HG03025 (cell line): ENCODE measurements around the gene ATP5PD.
"Not testable (repeated sequence)": the region's sequence is repeated elsewhere in the genome, so short reads cannot be mapped to it uniquely, and the experiment has no call there.

ENCODE experiments used
- ATAC-seq: cut with Tn5 transposase; IDR thresholded peaks from one replicate; pipeline ENCODE4 v1.9.1; 2021; ENCODE audit warnings: mild to moderate bottlenecking, moderate library complexity; ENCODE audit not compliant: unreplicated experiment, low FRiP score

The ATP5PD gene

DNA sequence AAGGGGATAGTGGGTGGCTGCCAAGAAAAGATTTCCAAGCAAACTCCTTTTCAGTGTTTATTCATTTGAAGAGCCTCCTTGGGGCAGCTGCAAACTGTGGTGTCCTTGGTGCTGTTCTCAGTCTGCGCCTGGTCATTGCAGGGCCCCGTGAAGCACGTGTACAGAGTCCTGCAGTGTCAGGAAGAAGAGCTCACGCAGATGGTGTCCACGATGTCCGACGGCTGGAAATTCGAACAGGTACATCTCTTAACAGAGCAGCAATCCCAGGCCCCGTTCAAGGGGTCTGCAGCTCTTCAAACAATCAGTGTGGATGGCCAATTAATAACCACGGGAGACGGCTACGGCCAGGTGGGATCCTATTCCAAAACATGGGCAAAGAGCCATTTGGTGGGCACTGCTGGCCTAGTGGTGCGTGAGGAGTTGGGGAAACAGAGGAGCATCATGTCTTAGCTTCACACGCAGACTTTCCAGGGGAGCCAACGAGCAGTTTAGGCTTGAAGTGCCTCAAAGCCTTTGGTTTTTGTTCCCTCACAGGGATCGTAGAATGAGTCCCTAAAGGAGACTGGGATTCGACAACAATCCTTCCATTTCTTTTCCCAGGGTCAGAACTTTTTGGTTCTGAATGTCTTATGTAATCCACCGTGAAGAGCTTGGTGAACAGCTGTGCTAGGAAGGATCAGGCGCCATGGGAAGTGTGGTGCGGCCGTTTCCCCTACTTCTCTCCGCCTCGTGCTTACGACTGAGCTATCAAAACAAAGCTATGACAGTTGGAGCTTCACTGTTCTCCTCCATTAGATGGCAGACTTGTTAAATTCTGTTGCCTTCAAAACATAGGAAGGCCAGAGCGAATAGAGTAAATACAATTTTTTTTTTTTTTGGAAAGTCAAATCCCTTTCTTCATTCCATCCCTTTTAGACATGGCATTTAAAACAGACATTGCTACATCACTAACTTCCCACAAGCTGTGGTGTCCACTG lies 12.9 kb upstream of the ATP5PD start:
- ATAC-seq: no peak

DNA sequence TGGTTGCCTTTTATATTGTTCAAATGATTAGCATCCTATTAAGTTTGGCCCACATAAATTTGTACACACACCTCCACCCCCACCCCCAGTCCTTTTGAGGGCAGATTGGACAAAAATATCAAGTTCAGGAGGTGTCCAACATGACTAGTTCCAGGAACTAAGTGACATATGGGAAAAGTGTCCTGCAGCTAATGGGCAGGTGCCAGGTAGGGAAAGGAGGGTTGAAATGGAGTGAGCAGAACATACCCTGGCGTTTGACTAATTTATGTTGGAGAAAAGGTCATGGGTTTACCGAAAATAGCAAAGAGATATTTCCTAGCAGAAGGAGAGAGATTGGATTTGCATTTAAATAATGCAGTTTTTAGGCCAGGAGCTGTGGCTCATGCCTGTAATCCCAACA lies 5.2 kb upstream of the ATP5PD start:
- no peak for ATAC-seq

DNA sequence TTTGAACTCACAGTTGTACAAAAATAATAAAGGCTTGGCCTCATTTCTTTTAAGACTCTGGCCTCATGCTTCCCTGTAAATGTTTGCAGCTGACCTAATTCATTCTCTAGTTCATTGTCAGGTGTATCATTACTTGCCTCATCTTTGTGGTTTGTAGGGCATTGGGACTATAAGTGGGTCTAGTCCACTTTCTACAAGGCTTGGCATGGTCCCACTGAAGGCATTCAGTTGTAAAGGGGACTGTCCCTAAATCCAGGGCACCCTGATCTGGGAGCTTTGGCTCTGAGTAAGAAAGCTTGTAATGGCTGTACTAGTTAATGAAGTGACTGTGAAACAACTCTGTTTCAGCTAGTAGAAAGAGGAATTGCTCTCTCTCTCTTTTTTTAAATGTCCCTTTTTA lies 2.9 kb upstream of the ATP5PD start:
- no peak for ATAC-seq

DNA sequence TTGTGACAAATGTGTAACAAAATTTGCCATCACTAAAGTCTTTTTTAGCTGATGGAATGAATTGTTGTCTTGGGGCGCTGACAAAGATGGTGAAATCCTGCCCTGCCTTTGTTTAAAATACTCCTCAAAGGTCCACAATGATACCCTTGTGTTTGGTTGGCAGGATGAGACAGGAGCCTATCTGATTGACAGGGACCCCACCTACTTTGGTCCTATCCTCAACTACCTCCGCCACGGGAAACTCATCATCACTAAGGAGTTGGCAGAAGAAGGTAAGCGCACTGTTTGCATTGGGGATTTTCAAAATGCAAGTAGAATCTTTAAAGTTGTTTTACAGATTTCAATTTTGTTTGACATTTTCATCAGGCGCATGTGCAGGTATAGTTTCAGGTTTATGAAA lies 2.3 kb upstream of the ATP5PD start:
- no peak for ATAC-seq

DNA sequence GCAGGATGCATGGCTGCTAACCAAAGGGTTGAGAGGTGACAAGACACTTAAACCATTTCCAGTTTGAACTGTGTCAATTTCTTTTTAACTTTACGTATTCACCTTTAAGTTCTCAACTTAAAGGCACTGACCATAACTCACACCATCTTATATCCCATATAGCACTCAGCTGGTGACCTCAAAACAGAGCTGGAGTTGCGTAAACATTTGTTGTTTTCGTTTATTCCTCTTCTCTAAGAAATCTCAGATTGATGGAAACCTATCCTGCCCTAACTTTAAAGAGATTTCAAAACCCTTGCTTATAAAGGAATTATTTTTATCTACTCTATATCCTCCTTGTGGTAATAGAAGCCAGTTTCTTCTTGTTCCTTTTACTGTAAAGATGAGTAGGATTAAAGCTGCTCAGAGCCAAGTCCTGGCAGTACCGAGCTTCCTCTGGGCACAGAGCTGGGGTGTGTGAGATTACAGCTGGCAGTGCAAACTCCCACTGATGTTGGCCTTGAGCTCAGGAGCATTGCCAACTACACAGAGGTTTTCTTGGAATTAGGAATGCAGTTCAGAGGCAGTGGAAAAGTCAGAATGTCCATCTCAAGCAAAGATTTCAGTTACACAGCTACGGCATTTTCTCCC lies 1.6 kb upstream of the ATP5PD start:
- ATAC-seq: no peak

DNA sequence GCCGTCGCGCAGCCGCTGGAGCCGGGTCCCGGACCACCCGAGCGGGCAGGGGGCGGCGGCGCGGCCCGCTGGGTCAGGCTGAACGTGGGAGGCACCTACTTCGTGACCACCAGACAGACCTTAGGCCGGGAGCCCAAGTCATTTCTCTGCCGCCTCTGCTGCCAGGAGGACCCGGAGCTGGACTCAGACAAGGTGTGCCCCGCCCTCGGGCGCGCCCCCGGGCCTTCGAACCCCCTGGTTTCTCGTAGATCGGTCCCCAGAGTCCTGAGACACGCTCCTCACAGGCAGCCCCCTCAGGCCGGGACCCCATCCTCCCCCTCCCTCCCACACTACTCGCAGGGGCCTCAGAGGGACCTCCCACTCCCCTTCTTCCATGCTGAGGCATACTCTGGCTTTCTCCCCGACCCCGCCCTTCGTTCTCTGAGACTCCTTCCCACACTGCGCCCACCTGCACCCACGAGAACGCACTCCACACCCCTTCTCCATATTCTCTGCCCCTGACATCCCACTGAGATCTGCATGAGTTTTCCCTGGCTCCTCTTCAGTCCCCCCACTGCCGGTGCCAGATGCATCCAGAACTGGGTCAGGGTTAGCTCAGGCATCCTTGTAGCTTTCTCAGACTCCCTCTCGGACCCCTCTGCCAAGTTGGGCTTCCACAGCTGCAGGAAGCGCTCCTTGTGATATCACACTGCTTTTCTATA lies 779 bp upstream of the ATP5PD start:
- peak; percentile 7 for ATAC-seq

DNA sequence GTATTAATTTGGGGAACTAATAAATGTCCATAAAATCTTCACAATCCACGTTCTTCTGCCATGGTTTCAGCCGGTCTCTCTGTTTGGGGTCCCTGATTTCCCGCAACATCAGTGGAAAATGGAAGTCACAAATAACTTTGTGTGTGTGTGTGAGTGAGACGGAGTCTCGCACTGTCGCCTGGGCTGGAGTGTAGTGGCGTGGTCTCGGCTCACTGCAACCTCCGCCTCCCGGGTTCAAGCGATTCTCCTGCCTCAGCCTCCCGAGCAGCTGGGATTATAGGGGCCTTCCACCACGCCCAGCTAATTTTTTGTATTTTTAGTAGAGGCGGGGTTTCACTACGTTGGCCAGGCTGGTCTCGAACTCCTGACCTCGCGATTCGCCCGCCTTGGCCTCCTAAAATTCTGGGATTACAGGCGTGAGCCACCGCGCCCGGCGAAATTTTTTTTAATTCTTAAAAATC lies 793 bp downstream of the ATP5PD start:
- ATAC-seq: not testable (repeated sequence)

DNA sequence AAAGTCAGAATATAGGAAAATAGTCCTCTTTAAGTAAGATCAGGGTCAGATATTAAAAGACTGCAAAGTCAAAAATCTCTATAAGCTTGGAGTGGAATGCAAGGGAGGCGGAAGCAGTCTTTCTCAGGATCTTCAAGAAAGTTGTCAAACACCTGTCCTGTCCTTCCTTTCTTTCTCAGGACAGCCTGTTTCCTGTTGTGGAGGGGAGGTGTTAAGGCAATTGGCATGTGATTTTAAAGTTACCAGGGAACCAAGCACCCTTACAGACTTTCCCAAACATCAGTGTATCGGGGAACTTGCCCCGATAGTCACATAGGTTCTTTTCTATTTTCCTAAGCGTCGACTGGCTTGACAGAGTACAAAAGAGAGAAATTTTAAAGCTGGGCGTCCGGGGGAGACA lies 2.1 kb downstream of the ATP5PD start:
- ATAC-seq: no peak

DNA sequence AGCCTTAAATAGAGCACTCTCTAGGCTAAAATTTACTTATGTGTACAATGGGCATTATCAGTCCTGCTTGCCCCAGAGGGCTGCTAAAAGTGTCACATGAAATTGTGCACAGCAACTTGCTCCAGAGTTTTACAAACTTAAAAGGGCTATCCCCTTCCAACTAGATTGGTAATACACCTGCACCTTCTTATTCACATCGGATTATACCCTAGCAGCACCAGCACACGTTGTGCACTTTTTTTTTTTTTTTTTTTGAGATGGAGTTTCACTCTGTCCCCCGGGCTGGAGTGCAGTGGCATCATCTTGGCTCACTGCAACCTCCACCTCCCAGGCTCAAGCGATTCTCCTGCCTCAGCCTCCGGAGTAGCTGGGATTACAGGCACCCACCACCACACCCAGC lies 3.0 kb downstream of the ATP5PD start:
- ATAC-seq: not testable (repeated sequence)

DNA sequence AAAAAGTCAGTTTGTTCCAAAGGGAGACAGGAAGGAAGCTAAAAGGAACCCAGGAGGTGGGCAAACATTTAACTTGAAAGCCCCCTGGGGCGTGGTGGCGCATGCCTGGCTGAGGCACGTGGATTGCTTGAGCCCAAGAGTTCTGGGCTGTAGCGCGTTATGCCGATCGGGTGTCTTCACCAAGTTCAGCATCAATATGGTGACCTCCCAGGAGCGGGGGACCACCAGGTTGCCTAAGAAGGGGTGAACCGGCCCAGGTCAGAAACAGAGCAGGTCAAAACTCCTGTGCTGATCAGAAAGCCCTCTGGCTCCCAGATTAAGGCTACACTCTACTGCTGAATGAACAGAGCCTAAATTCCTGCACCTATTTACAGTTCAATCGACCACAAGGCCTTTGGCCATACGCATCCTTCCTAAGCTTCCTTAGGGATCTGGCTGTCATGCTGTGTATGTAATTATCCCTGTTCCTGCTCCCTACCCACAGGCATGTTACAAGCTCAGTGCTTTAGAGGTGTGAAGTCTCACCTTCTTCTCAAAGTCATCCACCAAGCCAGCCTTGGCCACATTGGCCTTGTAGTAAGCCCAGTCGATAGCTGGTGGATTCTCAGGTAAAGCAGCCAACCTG lies 5.0 kb downstream of the ATP5PD start:
- no peak for ATAC-seq

DNA sequence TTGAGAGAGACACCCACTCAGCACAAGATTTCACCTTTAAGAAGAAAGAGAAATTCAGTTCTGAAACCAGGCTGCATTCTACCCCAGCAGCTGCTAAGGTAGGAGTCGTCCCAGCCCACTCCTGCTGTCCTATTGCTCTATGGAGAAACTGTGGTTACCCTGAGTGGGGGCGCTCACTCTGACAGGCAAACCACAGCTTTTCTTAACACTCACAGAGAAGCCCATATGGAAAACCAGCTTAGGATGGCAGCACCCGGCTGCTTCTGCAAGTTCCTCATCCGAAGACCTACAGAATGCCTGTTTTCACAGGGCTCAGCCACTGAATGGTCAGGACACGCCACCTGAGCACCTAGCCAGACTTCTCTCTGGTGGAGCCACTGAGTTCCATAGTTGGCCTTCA lies 7.5 kb downstream of the ATP5PD start:
- ATAC-seq: no peak

DNA sequence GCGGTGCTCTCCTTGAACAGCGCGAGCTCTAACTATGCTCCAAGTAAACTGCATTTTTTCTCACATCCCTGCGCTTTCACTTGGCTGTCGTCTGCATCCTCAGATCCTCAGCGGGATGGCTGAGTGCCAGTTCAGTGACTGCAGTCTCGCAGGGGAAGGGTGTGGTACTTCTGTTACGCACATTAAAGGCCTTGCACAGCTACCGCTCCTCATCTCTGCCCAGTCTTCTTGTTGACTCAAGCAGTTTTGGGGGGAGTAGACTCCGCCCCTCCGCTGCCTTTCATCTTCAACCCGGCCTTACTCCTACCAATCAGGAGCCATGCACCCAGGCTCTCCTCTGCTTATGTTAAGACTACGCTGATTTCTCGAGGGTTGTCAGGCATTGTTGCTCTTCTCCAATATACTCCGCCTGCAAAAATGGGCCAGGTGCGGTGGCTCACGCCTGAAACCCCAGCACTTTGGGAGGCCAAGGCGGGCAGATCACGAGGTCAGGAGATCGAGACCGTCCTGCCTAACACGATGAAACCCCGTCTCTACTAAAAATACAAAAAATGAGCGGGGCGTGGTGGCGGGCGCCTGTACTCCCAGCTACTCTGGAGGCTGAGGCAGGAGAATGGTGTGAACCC lies 10.0 kb downstream of the ATP5PD start:
- ATAC-seq: no peak

DNA sequence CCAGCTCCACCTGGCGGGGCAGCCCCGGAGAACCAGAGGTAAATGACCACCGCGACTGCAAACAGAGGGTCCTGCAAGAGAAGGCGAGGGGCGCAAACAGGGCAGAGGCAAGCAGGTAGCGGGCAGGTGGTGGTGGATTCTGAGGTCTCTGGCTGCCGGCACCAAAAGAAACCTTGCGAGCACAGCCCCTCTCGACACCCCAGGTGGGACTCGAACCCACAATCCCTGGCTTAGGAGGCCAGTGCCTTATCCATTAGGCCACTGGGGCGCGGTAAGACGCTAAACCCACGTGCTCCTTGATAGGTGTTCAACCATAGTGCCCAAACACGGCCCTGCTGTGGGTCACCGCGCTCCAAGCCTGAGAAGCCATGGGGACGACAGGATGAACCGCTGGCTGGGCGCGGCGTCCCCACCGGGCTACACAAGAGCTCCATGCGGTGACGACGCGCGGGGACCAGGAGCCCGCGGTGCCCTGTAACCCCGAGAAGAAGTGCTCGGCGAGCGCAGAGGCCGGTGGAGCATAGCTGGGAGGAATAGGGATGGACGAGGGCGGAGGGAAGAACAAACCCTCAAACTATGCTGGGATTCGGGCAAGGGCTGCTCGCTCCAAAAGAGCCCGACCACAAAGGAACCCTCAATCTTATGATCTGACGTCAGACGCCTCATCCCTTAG lies 12.4 kb downstream of the ATP5PD start:
- ATAC-seq: no peak

DNA sequence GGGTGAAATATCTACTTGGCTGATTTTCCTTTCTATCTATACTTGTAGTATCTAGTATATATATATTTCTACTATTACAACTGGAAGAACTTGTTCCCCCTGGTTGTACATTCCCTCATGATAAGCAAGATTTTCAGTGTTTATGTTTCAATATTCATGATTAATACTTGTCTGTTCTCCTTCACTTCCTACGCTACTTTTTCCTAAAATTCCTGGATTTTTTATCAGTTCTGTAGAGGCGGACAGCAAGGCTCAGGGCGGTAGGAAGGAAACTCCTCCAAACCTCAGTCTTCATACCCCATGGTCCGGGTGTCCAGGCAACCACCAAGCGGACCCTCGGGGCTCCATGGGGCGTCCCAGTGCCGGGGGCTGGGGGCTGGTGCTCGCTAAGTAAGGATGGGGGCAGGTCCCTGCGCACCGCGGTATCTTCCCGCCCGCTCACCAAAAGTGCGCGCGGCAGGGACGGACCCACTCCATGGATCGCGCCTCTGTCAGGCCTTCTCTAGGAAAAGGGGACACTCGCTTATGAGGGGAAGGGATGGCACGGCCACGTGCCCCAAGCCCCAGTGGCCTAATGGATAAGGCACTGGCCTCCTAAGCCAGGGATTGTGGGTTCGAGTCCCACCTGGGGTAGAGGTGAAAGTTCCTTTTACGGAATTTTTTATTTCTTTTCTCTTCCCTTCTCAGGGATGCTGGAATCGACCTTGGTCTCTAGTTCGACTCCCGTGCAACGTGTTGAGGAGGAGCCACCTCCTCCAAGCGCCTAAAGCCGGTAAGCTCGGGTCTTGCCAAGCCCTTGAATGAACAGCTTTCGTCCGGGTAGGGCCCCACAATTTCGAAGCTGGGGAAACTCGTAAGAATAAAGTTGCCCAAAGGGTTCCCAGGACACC lies 13.2 kb downstream of the ATP5PD start:
- ATAC-seq: no peak

DNA sequence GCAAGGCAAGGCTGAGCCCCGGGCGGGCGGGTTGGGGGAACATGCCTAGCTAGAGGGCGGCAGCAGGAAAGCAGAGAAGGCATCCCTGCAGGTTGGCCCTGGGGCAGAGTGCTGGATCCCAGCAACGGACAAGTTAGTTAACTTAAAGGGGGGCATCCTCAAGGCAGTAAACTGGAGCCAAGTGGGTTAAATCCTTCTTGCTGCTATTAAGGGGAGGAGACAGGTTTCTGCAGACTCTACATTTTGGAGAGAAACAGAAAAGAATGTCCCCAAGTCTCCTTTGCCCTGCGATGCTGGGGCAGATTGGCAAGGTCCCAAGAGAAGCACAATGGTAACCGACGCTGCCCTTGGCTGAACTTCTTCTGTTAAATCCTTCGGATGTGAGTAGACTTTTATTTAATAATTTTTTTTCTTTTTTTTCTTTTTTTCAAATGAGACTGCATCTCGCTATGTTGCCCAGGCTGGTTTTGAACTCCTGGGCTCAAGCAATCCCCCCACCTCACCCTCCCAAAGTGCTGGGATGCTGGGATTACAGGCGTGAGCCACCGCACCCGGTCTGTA lies 14.0 kb downstream of the ATP5PD start:
- ATAC-seq: no peak

DNA sequence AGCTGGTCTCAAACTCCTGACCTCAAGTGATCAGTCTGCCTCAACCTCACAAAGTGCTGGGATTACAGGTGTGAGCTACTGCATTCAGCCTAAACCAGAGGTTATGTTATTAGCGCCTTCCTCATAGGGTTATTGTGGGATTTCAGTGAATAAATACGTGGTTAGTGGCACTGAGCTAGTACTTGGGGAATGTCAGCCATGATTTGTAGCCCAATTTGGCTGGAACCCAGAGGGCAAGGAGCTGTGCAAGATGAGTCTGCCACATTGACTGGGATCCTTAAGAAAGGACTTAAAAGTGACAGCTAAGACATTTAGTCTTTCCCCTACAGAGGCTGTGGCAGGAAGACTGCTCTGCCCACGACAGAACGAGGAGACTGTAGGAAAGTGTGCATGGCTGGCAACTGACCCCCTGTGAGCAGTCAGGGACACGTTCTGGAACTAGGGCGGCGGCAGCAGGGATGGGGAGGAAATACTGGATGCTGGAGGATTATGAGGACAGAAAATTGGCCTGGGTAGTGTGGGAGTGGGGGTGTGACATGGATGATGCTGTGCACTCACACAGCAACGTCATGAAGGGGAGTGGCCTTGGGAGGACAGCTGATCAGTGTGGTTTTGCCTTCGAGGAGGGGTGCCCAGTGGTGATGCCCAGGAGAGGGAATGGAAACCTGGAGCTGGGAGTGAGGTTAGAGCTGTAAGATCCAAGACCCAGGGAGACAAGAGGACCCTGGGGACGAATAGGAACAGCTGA lies 14.6 kb downstream of the ATP5PD start:
- no peak for ATAC-seq

DNA sequence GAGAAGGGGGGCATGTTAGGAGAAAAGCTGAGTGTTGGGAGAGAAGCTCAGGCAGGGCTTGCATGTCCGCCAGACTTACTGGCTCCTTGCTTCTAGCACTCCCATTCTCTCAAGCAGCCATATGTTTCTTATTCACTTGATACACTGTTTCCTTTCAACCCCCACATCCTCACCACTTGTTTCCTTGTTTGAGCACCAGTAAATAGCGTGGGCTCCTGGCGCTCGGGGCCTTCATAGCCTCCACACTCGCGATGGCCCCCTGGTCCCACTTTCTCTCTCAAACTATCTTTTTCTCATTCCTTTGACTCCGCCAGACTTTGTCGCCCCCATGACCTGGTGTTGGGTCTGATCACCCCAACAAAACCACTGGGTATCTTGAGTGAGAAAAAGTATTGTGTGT lies 16.6 kb downstream of the ATP5PD start:
- no peak for ATAC-seq

DNA sequence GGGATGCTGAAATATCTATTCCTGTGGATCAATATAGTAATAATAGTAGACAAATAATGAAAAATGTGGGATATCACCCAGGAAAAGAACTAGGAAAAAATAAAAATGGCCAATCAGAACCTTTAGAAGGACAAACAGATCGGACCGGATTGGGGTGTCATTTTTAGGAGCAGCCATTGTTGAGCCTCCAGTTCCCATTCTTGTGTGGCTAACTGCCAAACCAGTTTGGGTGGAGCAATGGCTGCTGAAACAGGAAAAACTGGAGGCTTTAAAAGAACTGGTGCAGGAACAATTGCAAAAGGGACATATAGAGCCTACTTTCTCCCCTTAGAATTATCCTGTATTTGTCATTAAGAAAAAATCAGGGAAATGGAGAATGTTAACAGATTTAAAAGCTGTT lies 20.1 kb downstream of the ATP5PD start:
- not testable (repeated sequence) for ATAC-seq
